ENCODE results near the gene VCAM1. TPM values are rescaled to one million over a fixed set of nuclear protein-coding genes. Genes with fewer than 3 reads are reported as not detected.

Gene VCAM1
- total RNA-seq (2021; ENCODE audit: unreplicated experiment) (0.08 TPM), Bru-seq, nascent RNA (not detected), BruChase-seq, experiment 1, labeled RNA remaining after a 2-hour chase (percentile 7 among the genes with signal in this experiment), BruChase-seq, experiment 2, labeled RNA remaining after a 6-hour chase (percentile 14 among the genes with signal in this experiment)
- polyA plus RNA-seq (2012; ENCODE audit: insufficient read length), result not detected
- long read RNA-seq, result 0 reads

DNA sequence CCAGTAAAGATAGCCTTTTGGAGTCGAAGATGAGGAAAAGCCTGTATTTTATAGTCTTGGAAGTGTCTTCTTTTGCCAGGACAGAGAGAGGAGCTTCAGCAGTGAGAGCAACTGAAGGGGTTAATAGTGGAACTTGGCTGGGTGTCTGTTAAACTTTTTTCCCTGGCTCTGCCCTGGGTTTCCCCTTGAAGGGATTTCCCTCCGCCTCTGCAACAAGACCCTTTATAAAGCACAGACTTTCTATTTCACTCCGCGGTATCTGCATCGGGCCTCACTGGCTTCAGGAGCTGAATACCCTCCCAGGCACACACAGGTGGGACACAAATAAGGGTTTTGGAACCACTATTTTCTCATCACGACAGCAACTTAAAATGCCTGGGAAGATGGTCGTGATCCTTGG, at the start of gene VCAM1:
Gene VCAM1, plus strand, starts transcription at position 253 of the 400 bp plus-strand sequence. Its CDS starts 119 bp downstream, at position 372.
- ChIA-PET POLR2A (no interaction called here), CTCF (no interaction called here)
- ATAC-seq (no peak), DNase-seq (ENCODE audit: low read depth, low spot score) (no peak)
- intact Hi-C loops (cut with micrococcal nuclease; ENCODE audit: unreplicated experiment), result no loop called here
- no peak within 1 kb of the TSS; a peak in 1 of 4 replicates for H3K4me3 ChIP-seq (ENCODE audit: low read depth in 2 of 2, low read length in 2 of 2)
- in situ Hi-C loops (cut with HindIII; ENCODE audit: low pct_unique_long_range_greater_than_20kb, low sequenced_read_pairs), result no loop called here
- H3K27ac ChIP-seq (ENCODE audit: low read length), result no peak within 1 kb of the TSS
- H3K4me1 ChIP-seq (ENCODE audit: control insufficient read depth, insufficient read depth, low read length), result no peaks in the 10 kb centered on the region
- H3K9me3 ChIP-seq (ENCODE audit: control insufficient read depth, insufficient read depth, low read depth, low read length), result no peaks in the 10 kb centered on the region
- H3K27me3 ChIP-seq (ENCODE audit: control insufficient read depth, insufficient read depth, low read length), result no peaks in the 10 kb centered on the region
- TF ChIP-seq POLR2AphosphoS5 (IDR thresholded peaks at IDR 0.05; ENCODE audit: low read depth, low read length) (no peak), SIN3A (IDR thresholded peaks at IDR 0.05; ENCODE audit: borderline replicate concordance, insufficient read depth, low read depth, low read length) (no peak), CTCF (IDR thresholded peaks at IDR 0.05) (no peak), REST (IDR thresholded peaks at IDR 0.05; ENCODE audit: insufficient read depth in 1 of 2, low read depth in 2 of 2, low read length in 1 of 2) (no peak), TCF7L2 (IDR thresholded peaks at IDR 0.05; ENCODE audit: low read depth, low read length) (no peak)
- BruUV-seq (replicated peaks), result no TSS peak
- no peaks in the 10 kb centered on the region for H3K36me3 ChIP-seq (ENCODE audit: control insufficient read depth, insufficient read depth, low read length)

DNA sequence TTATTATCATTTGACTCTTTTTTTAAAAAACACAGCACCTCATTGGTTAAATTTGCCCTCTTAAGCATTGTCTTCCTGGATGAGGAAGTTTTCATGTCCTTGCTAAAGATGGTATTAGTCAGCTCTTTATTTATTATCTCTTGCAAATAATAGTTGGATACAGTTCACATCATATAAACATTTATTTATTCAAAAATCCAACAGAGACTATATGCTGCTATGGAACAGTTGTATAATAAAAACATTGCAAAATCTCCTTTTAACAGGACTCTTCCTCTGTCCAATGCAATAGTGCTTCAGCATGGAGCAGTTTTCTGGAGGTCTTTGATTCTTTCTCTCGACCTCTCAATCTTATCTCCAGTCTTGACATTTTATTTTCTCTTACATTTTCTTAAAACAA, 49.5 kb upstream of the VCAM1 start:
- no TSS peak for BruUV-seq (replicated peaks)
- no peak for DNase-seq (ENCODE audit: low read depth, low spot score)
- H3K9me3 ChIP-seq (ENCODE audit: control insufficient read depth, insufficient read depth, low read depth, low read length), result no peaks in the 10 kb centered on the region
- ChIA-PET POLR2A (no interaction called here), CTCF (no interaction called here)
- H3K4me1 ChIP-seq (ENCODE audit: control insufficient read depth, insufficient read depth, low read length), result no peaks in the 10 kb centered on the region
- H3K36me3 ChIP-seq (ENCODE audit: control insufficient read depth, insufficient read depth, low read length), result no peaks in the 10 kb centered on the region
- no peaks in the 10 kb centered on the region for H3K27me3 ChIP-seq (ENCODE audit: control insufficient read depth, insufficient read depth, low read length)
- no peak overlapping the region for H3K27ac ChIP-seq (ENCODE audit: low read length)
- ATAC-seq, result no peak
- no peak overlapping the region for H3K4me3 ChIP-seq (ENCODE audit: low read depth in 2 of 2, low read length in 2 of 2)
- intact Hi-C loops (cut with micrococcal nuclease; ENCODE audit: unreplicated experiment), result no loop called here
- in situ Hi-C loops (cut with HindIII; ENCODE audit: low pct_unique_long_range_greater_than_20kb, low sequenced_read_pairs), result no loop called here
- TF ChIP-seq REST (IDR thresholded peaks at IDR 0.05; ENCODE audit: insufficient read depth in 1 of 2, low read depth in 2 of 2, low read length in 1 of 2) (no peak), TCF7L2 (IDR thresholded peaks at IDR 0.05; ENCODE audit: low read depth, low read length) (no peak), SIN3A (IDR thresholded peaks at IDR 0.05; ENCODE audit: borderline replicate concordance, insufficient read depth, low read depth, low read length) (no peak), CTCF (IDR thresholded peaks at IDR 0.05) (no peak), POLR2AphosphoS5 (IDR thresholded peaks at IDR 0.05; ENCODE audit: low read depth, low read length) (no peak)

Data from Panc1 (cell line).